Smooth muscle cell (in vitro differentiated cells): Measurements from ENCODE around the gene SPTAN1. TPM values are rescaled to one million over a fixed set of nuclear protein-coding genes. Genes with fewer than 3 reads are reported as not detected.

ENCODE experiments used
- DNase-seq: peaks from one replicate; lab custom pipeline; 2025; ENCODE audit not compliant: unreplicated experiment; lab: John Stamatoyannopoulos, UW
- H2AFZ ChIP-seq: fragments of 200-600 bp; sonication (generic); 2 replicates; pipeline ENCODE4 v1.6.0; 2016; ENCODE audit warnings: antibody characterized with exemption, low read depth, mild to moderate bottlenecking
- H3F3A ChIP-seq: fragments of 200-600 bp; sonication (generic); 2 replicates; pipeline ENCODE4 v1.6.0; 2017; ENCODE audit warnings: antibody characterized with exemption, low read depth
- H3K27ac ChIP-seq: fragments of 200-600 bp; sonication (generic); 2 replicates; pipeline ENCODE4 v1.5.1; 2016; ENCODE audit warnings: low read depth, mild to moderate bottlenecking
- H3K27me3 ChIP-seq: fragments of 200-600 bp; sonication (generic); 2 replicates; pipeline ENCODE4 v1.6.1; 2016; ENCODE audit warnings: low read depth, mild to moderate bottlenecking
- H3K36me3 ChIP-seq: fragments of 200-600 bp; sonication (generic); 2 replicates; pipeline ENCODE4 v1.5.1; 2016; ENCODE audit warnings: low read depth
- H3K4me1 ChIP-seq: fragments of 200-600 bp; sonication (generic); 2 replicates; pipeline ENCODE4 v1.5.1; 2016; ENCODE audit warnings: low read depth
- H3K4me2 ChIP-seq: fragments of 200-600 bp; sonication (generic); 2 replicates; pipeline ENCODE4 v1.6.0; 2016; ENCODE audit warnings: mild to moderate bottlenecking
- H3K4me3 ChIP-seq: fragments of 200-600 bp; sonication (generic); 2 replicates; pipeline ENCODE4 v1.5.1; 2016; ENCODE audit warnings: mild to moderate bottlenecking
- H3K79me2 ChIP-seq: fragments of 200-600 bp; sonication (generic); 2 replicates; pipeline ENCODE4 v1.6.0; 2016; ENCODE audit warnings: low read depth, mild to moderate bottlenecking
- H3K9ac ChIP-seq: fragments of 200-600 bp; sonication (generic); 2 replicates; pipeline ENCODE4 v1.6.0; 2016; ENCODE audit warnings: low read depth
- H3K9me3 ChIP-seq: fragments of 200-600 bp; sonication (generic); replicated peaks from 2 replicates; pipeline ENCODE4 v1.5.1; 2016; ENCODE audit warnings: low read depth
- H4K20me1 ChIP-seq: fragments of 200-600 bp; sonication (generic); 2 replicates; pipeline ENCODE4 v1.6.0; 2016; ENCODE audit warnings: low read depth
- WGBS: methylation state at CpG from one replicate; pipeline ENCODE4 v1.1.7; 2016; ENCODE audit warnings: low lambda C conversion rate; 5-methylcytosine and 5-hydroxymethylcytosine counted together
- polyA plus RNA-seq: library from polyadenylated mRNA; unstranded; fragments of >200 nt; fragmentation: Nextera tagmentation; extraction: Ambion mirVana; gene quantifications from 2 replicates; pipeline ENCODE4 v1.2.1, GENCODE V29; 2016
- total RNA-seq: library from RNA; depleted of rRNA; stranded (reverse); fragments of >200 nt; gene quantifications from 2 replicates; pipeline ENCODE4 v1.2.3, GENCODE V29; 2014
- TF ChIP-seq, protein P1 (sequence below): fragments of 200-600 bp; sonication (generic); IDR thresholded peaks from 2 replicates; pipeline ENCODE4 v1.5.1; 2017; ENCODE audit warnings: borderline replicate concordance, mild to moderate bottlenecking, antibody characterized with exemption; ENCODE audit not compliant: insufficient read depth, poor library complexity, severe bottlenecking

The SPTAN1 gene
- total and polyA plus RNA-seq, 2 experiments from 2014 or later = 84.9 to 145 TPM

- Histone ChIP-seq H3K4me2 (no peak overlapping the region), H3K9me3 (no peaks in the 10 kb centered on the region), H3K9ac (no peak overlapping the region), H3F3A (no peaks in the 10 kb centered on the region), H4K20me1 (peaks cover 6% of the 10 kb centered on the region), H3K79me2 (no peaks in the 10 kb centered on the region), H3K4me1 (no peaks in the 10 kb centered on the region), H3K4me3 (no peak overlapping the region), H3K36me3 (peaks cover 44% of the 10 kb centered on the region), H2AFZ (no peak overlapping the region), H3K27me3 (no peaks in the 10 kb centered on the region), H3K27ac (no peak overlapping the region)
- TF ChIP-seq, protein P1, sequence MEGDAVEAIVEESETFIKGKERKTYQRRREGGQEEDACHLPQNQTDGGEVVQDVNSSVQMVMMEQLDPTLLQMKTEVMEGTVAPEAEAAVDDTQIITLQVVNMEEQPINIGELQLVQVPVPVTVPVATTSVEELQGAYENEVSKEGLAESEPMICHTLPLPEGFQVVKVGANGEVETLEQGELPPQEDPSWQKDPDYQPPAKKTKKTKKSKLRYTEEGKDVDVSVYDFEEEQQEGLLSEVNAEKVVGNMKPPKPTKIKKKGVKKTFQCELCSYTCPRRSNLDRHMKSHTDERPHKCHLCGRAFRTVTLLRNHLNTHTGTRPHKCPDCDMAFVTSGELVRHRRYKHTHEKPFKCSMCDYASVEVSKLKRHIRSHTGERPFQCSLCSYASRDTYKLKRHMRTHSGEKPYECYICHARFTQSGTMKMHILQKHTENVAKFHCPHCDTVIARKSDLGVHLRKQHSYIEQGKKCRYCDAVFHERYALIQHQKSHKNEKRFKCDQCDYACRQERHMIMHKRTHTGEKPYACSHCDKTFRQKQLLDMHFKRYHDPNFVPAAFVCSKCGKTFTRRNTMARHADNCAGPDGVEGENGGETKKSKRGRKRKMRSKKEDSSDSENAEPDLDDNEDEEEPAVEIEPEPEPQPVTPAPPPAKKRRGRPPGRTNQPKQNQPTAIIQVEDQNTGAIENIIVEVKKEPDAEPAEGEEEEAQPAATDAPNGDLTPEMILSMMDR = no peak
- DNase-seq = no peak
- 95% methylated on average over 4 of the region's 4 CpGs for WGBS
These were observed 47.7 kb downstream of the SPTAN1 start for GRCh38 chr9:128600099-128600498.

DNA sequence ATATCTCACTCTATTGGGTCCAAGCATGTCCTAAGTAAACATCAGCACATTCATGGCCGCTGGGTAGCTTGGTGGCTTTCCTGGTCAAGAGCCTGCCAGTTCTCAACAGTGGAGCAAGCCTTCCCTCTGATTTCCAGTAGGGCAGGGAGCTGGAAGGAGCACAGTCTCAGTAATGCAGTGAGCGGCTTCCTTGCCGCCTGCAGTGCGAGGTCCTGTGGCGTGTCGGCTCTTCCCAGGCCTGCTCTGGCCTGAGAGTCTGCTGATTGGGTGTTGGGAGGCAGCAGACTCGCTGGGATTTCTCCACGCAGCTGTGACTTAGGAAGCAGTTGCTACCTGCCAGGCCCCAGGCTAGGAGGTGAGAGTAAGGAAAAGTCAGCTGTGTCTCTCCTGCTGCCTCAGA lies 51.3 kb downstream of the SPTAN1 start:
- H4K20me1 ChIP-seq = peaks cover 6% of the 10 kb centered on the region
- no peaks in the 10 kb centered on the region for H3K4me1 ChIP-seq
- no peak overlapping the region for H3K27ac ChIP-seq
- no peak overlapping the region for H3K4me3 ChIP-seq
- no peaks in the 10 kb centered on the region for H3K27me3 ChIP-seq
- DNase-seq = no peak
- no peak overlapping the region for H3K4me2 ChIP-seq
- H2AFZ ChIP-seq = no peak overlapping the region
- 94% methylated on average over 8 of the region's 8 CpGs for WGBS
- no peaks in the 10 kb centered on the region for H3K9me3 ChIP-seq
- H3K36me3 ChIP-seq = peaks cover 46% of the 10 kb centered on the region
- no peaks in the 10 kb centered on the region for H3F3A ChIP-seq
- TF ChIP-seq, protein P1 = no peak
- H3K9ac ChIP-seq = no peak overlapping the region
- H3K79me2 ChIP-seq = no peaks in the 10 kb centered on the region

- H3K27ac ChIP-seq = no peak overlapping the region
- WGBS = 93% methylated on average over 16 of the region's 16 CpGs
These were observed 55.4 kb downstream of the SPTAN1 start for GRCh38 chr9:128607642-128608350.

More at GRCh38 chr9:128607642-128608350, 55.4 kb downstream of the SPTAN1 start:
- no peaks in the 10 kb centered on the region for H3K27me3 ChIP-seq
- H3K4me3 ChIP-seq = no peak overlapping the region
- H3K4me1 ChIP-seq = no peaks in the 10 kb centered on the region
- no peaks in the 10 kb centered on the region for H3F3A ChIP-seq
- no peak for DNase-seq
- no peaks in the 10 kb centered on the region for H3K79me2 ChIP-seq
- no peak overlapping the region for H3K9ac ChIP-seq
- no peak overlapping the region for H2AFZ ChIP-seq
- no peak overlapping the region for H3K4me2 ChIP-seq
- TF ChIP-seq, protein P1 = no peak
- H3K9me3 ChIP-seq = no peaks in the 10 kb centered on the region
- H4K20me1 ChIP-seq = no peaks in the 10 kb centered on the region
- peaks cover 40% of the 10 kb centered on the region for H3K36me3 ChIP-seq
